Activated naive CD4-positive, alpha-beta T cell treated with anti-CD3 and anti-CD28 coated beads for 36 hours (primary cell): ENCODE data around the gene DIP2A. TPM values are rescaled to one million over a fixed set of nuclear protein-coding genes. Genes with fewer than 3 reads are reported as not detected.
A peak's percentile ranks its signal among the peaks of the same experiment; 100 is the strongest.
"Not testable (repeated sequence)": the region's sequence is repeated elsewhere in the genome, so short reads cannot be mapped to it uniquely, and the experiment has no call there.

Experiments
- CTCF ChIA-PET: fragments of 350-600 bp; sonication (Branson Sonifier 250); formaldehyde crosslinking; loops from one replicate; lab custom pipeline; 2021; ENCODE audit warnings: antibody characterized with exemption; lab: Charles Lee
- DNase-seq: peaks from one replicate; pipeline ENCODE4 v3.0.0-alpha.2; 2020
- H3K27ac Mint-ChIP-seq: one replicate; pipeline ENCODE4 v1.8.0; 2021; ENCODE audit warnings: mild to moderate bottlenecking, mixed read lengths
- H3K27me3 Mint-ChIP-seq: one replicate; pipeline ENCODE4 v1.8.0; 2021; ENCODE audit warnings: low read depth, mixed read lengths
- H3K36me3 Mint-ChIP-seq: one replicate; pipeline ENCODE4 v1.8.0; 2021; ENCODE audit warnings: low read depth, mixed read lengths
- H3K4me1 Mint-ChIP-seq: one replicate; pipeline ENCODE4 v1.8.0; 2021; ENCODE audit warnings: low read depth, mixed read lengths
- H3K4me3 Mint-ChIP-seq: one replicate; pipeline ENCODE4 v1.8.0; 2021; ENCODE audit warnings: mild to moderate bottlenecking, moderate library complexity, mixed read lengths
- H3K9me3 Mint-ChIP-seq: one replicate; pipeline ENCODE4 v1.8.0; 2021; ENCODE audit warnings: mixed read lengths
- intact Hi-C: fragments of 100-400 bp; cut with micrococcal nuclease; formaldehyde crosslinking; loops from one replicate; pipeline ENCODE4 v1.15.1; 2023
- total RNA-seq, 2 experiments: library from RNA; stranded (reverse); gene quantifications; one replicate each; pipeline ENCODE4 v1.2.3, GENCODE V29; 2021

Gene DIP2A
- total RNA-seq, 2 experiments from 2014 or later, result 31.4 to 32.7 TPM

DNA sequence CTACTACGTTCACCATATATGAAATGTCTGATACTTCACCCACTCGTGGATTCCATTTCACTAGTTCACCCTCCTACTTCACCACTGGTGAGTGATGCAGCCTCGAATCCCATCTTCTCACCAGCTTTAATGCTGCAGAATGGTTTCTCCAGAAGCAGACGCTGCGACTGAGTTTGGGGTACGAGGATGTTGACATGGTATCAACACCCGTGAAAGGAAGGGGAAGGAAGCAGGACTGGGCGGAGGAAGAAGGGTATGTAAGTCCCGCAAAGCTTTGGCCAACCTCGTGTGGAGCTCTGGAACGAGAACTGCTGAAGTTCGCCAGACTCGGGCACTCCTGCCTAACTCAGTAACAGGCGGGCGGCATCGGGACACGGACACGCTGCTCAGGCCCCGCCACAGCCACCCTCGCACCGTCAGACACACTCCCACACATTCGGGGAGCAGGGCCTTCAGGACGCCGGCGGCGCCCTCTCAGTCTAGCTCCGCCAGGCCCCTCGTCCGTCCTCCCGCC, 833 bp upstream of the DIP2A start:
- peaks cover 36% of the 10 kb centered on the region for H3K4me1 Mint-ChIP-seq
- no peak for DNase-seq
- H3K27me3 Mint-ChIP-seq, result no peaks in the 10 kb centered on the region
- CTCF ChIA-PET, result no interaction called here
- H3K36me3 Mint-ChIP-seq, result peaks cover 7% of the 10 kb centered on the region
- H3K4me3 Mint-ChIP-seq, result peak overlapping the region; percentile 83
- intact Hi-C loops, result loop anchor here (1.0 to 5.0 kb wide), 7 partner anchors 94 to 486 kb away; partner anchors contain the start of genes LSS, PCNT, PRMT2 and YBEY
- no peaks in the 10 kb centered on the region for H3K9me3 Mint-ChIP-seq
- H3K27ac Mint-ChIP-seq, result peak overlapping the region; percentile 86

DNA sequence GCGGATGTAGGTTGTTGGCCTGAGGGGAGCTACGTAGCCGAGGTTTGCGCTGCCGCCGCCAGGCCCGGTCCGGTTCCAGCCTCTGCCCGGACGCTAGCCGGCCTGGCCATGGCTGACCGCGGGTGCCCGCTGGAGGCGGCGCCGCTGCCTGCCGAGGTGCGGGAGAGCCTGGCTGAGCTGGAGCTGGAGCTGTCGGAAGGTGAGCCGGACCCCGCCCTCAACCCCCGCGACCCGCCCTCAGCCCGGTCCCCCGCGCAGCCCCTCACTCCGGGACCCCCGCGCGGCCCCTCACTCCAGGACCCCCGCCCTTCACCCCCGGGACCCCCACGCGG, 299 bp downstream of the DIP2A start:
- no peaks in the 10 kb centered on the region for H3K9me3 Mint-ChIP-seq
- H3K27ac Mint-ChIP-seq, result no peak overlapping the region
- H3K4me1 Mint-ChIP-seq, result peaks cover 36% of the 10 kb centered on the region
- CTCF ChIA-PET, result no interaction called here
- intact Hi-C loops, result loop anchor here (2.0 to 5.0 kb wide), 5 partner anchors 93 to 487 kb away; partner anchors contain the start of genes LSS and YBEY
- H3K4me3 Mint-ChIP-seq, result peak overlapping the region; percentile 76
- DNase-seq, result no peak
- no peaks in the 10 kb centered on the region for H3K27me3 Mint-ChIP-seq
- peaks cover 5% of the 10 kb centered on the region for H3K36me3 Mint-ChIP-seq

DNA sequence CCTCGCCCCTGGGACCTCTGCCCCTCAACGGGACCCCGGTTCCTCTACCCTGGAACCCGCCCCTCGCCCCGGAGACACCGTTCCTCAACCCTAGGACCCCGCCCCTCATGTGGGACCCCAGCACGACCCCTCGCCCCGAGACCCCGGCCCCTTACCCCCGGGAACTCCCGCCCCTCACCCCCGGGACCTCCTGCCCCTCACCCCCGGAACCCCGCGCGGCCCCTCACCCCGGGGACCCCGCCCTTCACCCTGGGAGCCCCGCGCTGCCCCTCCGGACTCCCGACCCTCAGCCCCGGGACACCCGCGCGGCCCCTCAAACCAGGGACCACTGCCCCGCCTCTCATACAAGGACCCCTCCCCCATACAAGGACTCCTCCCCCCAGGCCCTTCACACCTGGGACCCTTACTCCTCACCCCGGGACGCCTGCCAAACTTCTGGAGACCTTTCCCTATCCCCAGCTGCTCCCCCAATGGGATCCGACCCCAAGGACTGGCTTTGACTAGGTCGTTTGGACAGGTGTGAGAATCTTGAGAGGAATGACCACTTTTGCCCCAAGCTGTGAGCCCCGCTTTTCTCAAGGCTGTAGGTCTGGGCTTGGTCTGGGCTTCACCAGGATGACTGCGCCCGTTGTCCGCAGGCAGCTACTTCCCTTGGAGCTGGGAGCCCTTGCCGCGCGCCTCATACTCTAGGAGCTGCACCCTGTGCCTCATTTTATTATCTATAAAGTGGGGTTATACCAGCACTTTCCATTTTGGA, 843 bp downstream of the DIP2A start:
- Mint-ChIP-seq H3K27me3 (no peaks in the 10 kb centered on the region), H3K4me3 (peak overlapping the region; percentile 80), H3K9me3 (no peaks in the 10 kb centered on the region), H3K27ac (peak overlapping the region; percentile 50), H3K4me1 (peaks cover 36% of the 10 kb centered on the region), H3K36me3 (peaks cover 4% of the 10 kb centered on the region)
- CTCF ChIA-PET, result no interaction called here
- intact Hi-C loops, result loop anchor here (2.0 to 5.0 kb wide), 5 partner anchors 93 to 487 kb away; partner anchors contain the start of genes LSS and YBEY
- DNase-seq, result peak; percentile 26

DNA sequence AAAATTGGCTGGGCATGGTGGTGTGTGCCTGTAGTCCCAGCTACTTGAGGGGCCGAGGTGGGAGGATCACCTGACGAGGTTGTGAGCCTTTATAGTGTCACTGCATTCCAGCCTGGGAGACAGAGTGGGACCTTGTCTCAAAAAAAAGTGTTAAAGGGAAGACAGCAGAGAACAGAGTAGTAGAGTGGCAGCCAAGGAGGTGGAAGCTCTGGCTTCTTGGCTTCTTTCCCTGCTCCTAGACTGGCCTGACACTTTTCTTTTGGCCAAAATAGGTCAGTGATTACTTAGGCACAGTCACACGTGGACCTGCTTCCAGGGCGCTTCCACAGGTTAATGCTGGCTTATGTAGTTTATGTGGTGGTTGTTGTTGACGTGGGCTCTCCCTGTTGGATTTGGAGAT, 3.2 kb downstream of the DIP2A start:
- CTCF ChIA-PET, result no interaction called here
- intact Hi-C loops, result no loop called here
- no peak overlapping the region for H3K4me3 Mint-ChIP-seq
- no peak overlapping the region for H3K27ac Mint-ChIP-seq
- peaks cover 1% of the 10 kb centered on the region for H3K36me3 Mint-ChIP-seq
- no peaks in the 10 kb centered on the region for H3K9me3 Mint-ChIP-seq
- no peaks in the 10 kb centered on the region for H3K27me3 Mint-ChIP-seq
- no peak for DNase-seq
- peaks cover 17% of the 10 kb centered on the region for H3K4me1 Mint-ChIP-seq

DNA sequence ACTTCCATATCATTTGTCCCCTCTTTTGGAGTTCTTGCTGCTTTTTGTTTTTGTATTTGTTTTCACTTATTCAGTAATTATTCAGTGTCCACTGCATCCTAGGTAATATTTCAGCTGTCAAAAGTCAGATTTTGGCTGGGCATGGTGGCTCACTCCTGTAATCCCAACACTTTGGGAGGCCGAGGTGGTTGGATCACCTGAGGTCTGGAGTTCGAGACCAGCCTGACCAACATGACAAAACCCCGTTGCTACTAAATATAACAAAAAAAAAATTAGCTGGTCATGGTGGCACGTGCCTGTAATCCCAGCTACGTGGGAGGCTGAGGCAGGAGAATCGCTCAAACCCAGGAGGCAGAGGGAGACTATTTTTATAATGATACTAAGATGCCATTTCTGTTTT, 6.5 kb downstream of the DIP2A start:
- intact Hi-C loops, CTCF ChIA-PET, H3K27ac Mint-ChIP-seq, H3K27me3 Mint-ChIP-seq, H3K36me3 Mint-ChIP-seq, H3K4me3 Mint-ChIP-seq, DNase-seq, H3K9me3 Mint-ChIP-seq: not testable (repeated sequence)
- peaks cover 18% of the 10 kb centered on the region for H3K4me1 Mint-ChIP-seq

DNA sequence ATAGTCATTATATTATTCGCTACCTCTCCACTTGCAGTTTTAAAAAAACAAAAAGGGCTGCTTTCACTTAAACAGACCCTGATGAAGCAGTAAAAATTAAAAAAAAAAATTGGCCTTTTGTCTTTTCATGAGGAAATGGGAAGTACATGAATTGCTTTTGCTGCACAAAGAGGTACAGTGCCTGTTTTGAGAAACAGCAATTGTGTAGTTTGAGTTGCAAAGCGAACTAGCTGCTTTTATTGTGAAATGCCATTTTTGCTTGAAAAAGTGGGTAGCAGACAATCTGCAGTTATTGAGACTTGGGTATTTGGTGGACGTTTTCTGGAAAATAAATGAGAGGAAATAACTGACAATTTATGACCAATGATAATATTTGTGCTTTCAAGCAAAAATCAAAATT, 7.0 kb downstream of the DIP2A start:
- H3K9me3 Mint-ChIP-seq, result no peaks in the 10 kb centered on the region
- peaks cover 16% of the 10 kb centered on the region for H3K4me1 Mint-ChIP-seq

DNA sequence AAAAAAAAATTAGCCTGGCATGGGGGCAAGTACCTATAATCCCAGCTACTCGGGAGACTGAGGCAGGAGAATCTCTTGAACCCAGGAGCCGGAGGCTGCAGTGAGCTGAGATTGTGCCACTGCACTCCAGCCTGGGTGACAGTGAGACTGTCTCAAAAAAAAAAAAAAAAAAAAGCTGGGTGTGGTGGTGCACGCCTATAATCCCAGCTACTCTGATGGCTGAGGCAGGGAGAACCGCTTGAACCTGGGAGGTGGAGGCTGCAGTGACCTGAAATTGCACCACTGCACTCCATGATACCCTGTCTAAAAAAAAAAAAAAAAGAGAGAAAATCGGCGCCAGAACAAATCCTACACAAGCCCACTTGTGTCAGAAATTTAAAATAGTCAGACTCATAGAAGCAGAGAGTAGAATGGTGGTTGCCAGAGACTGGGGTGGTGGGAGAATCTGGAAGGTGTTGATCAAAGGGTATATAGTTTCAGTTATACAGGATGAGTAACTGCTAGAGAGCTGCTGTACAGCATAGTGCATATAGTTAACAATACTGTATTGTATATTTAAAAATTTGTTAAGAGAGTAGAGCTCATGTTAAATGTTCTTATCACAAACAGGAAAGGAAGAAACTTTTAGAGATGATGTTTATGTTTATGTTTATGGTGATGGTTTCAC, 9.6 kb downstream of the DIP2A start:
- Mint-ChIP-seq H3K36me3 (peaks cover 4% of the 10 kb centered on the region), H3K27me3 (no peaks in the 10 kb centered on the region), H3K4me1 (peaks cover 31% of the 10 kb centered on the region), H3K27ac (no peak overlapping the region), H3K9me3 (no peaks in the 10 kb centered on the region), H3K4me3 (no peak overlapping the region)
- CTCF ChIA-PET, result interaction anchor here (0.6 to 0.7 kb wide), 2 partner anchors 75 to 77 kb away, joined by 3 to 4 read pairs; no protein-coding TSS in a partner anchor
- intact Hi-C loops, result no loop called here
- peak; percentile 31 for DNase-seq

More for the DNA sequence above, 7.0 kb downstream of the DIP2A start:
- Mint-ChIP-seq H3K27ac (no peak overlapping the region), H3K4me3 (no peak overlapping the region), H3K27me3 (no peaks in the 10 kb centered on the region), H3K36me3 (peaks cover 4% of the 10 kb centered on the region)
- CTCF ChIA-PET, result no interaction called here
- intact Hi-C loops, result no loop called here
- DNase-seq, result no peak

DNA sequence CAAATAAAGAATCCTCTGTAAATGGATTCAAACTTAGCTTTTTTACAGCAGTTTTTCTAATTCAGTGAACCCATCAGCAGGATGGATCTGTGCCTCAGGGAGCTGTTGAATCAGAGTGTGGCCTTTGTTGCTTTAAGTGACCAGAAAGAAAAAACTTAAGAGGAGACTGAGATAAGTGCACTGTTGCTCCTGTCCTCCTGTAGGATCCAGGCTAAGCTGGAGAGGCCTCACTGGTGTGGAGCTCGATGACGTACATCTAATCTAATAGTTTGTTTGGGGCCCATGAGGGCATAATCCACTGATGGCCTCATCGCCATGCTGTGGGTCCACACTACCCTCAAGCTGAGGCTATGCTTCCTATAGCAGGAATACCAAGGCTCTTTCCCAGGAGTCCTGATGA, 10.6 kb downstream of the DIP2A start:
- peaks cover 37% of the 10 kb centered on the region for H3K4me1 Mint-ChIP-seq
- CTCF ChIA-PET, result interaction anchor here (0.8 kb wide), 1 partner anchor 171 kb away, joined by 3 read pairs; no protein-coding TSS in a partner anchor
- intact Hi-C loops, result no loop called here

DNA sequence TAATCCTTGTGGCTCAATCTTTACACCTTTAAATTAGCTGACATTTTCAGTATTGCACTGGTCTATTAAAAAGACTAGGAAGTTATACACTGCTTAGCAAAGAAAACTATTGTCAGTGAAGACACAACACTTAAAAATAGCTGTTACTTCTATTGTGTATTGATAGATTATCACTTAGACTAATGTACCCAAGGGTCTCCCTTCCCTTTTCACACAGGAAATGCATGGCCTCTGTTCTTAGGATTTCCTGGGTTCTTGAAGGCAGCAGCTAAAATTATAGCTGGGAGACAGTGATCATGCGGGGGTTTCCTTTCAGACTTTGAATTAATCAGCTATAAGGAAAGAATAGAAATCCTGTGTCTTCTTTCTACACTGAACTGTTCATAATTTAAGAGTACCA, 12.8 kb downstream of the DIP2A start:
- no peak for DNase-seq
- Mint-ChIP-seq H3K9me3 (no peaks in the 10 kb centered on the region), H3K4me3 (no peak overlapping the region), H3K27ac (no peak overlapping the region), H3K36me3 (peaks cover 6% of the 10 kb centered on the region), H3K4me1 (peaks cover 45% of the 10 kb centered on the region), H3K27me3 (no peaks in the 10 kb centered on the region)
- CTCF ChIA-PET, result no interaction called here
- intact Hi-C loops, result no loop called here

More for the DNA sequence above, 10.6 kb downstream of the DIP2A start:
- H3K27me3 Mint-ChIP-seq, result no peaks in the 10 kb centered on the region
- peaks cover 4% of the 10 kb centered on the region for H3K36me3 Mint-ChIP-seq
- no peak overlapping the region for H3K27ac Mint-ChIP-seq
- no peaks in the 10 kb centered on the region for H3K9me3 Mint-ChIP-seq
- DNase-seq, result no peak
- no peak overlapping the region for H3K4me3 Mint-ChIP-seq

DNA sequence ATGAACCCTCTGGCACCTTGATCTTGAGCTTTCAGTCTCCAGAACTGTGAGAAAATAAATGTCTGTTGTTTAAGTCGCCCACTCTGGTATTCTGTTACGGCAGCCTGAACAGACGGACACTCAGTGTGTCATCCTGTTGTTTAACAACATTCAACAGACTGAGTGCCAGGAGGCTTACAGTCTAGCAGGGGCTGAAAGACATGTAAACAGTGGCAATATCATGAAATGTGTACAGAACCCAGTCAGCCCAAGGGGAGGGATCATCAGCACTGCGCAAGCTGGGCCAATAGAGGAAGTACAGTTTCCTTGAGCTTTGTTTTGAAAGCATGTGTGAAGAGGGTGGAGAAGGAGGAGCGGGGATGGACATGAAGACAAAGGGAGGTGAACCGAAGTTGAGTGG, 13.6 kb downstream of the DIP2A start:
- H3K4me3 Mint-ChIP-seq, result no peak overlapping the region
- peaks cover 9% of the 10 kb centered on the region for H3K36me3 Mint-ChIP-seq
- no peak overlapping the region for H3K27ac Mint-ChIP-seq
- no peaks in the 10 kb centered on the region for H3K9me3 Mint-ChIP-seq
- CTCF ChIA-PET, result no interaction called here
- peaks cover 44% of the 10 kb centered on the region for H3K4me1 Mint-ChIP-seq
- H3K27me3 Mint-ChIP-seq, result no peaks in the 10 kb centered on the region
- intact Hi-C loops, result no loop called here
- DNase-seq, result no peak

DNA sequence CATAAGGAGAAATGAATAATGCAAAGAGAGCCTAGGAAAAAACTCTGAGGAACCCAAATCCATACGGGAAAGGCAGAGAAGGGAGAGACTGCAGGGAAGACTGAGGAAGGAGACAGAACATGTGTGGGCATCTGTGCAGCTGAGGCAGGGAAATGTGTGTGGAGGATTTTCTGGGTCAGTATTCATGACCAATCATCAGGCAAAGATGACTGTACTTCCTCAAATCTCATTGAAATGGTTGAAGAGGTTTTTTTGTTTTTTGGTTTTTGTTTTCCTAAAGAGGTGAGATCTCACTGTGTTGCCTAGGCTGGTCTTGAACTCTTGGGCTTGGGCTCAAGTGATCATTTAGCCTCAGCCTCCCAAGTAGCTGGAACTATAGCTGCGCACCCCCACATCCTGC, 15.7 kb downstream of the DIP2A start:
- no peak for DNase-seq
- H3K4me3 Mint-ChIP-seq, result no peak overlapping the region
- H3K9me3 Mint-ChIP-seq, result no peaks in the 10 kb centered on the region
- CTCF ChIA-PET, result no interaction called here
- no peak overlapping the region for H3K27ac Mint-ChIP-seq
- H3K36me3 Mint-ChIP-seq, result peaks cover 14% of the 10 kb centered on the region
- intact Hi-C loops, result no loop called here
- H3K27me3 Mint-ChIP-seq, result no peaks in the 10 kb centered on the region
- H3K4me1 Mint-ChIP-seq, result peaks cover 33% of the 10 kb centered on the region

DNA sequence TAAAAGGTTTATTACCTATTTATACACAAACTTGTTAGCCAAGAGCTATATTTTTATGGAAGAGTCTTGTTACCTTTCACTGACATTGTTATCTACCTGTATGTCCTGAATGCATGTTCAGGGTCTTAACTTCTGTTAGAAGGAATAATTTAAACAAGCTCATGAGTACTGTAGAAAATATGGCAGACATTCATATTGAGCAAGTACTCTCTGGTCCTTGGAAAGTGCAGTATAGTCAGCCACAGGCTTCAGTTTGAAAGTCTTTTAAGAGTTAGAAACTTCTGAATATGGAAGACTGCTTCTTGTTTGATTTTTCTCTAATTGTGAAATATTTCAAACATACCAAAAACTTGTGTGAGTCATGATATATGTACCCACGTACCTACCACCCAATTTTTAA, 16.6 kb downstream of the DIP2A start:
- Mint-ChIP-seq H3K4me1 (peaks cover 36% of the 10 kb centered on the region), H3K27ac (no peak overlapping the region), H3K27me3 (no peaks in the 10 kb centered on the region), H3K9me3 (no peaks in the 10 kb centered on the region), H3K4me3 (no peak overlapping the region), H3K36me3 (peaks cover 13% of the 10 kb centered on the region)
- no peak for DNase-seq
- intact Hi-C loops, result no loop called here
- CTCF ChIA-PET, result interaction anchor here (0.7 kb wide), 1 partner anchor 56 kb away, joined by 3 read pairs; no protein-coding TSS in a partner anchor
